T-helper 22 cell (primary cell): ENCODE data around the gene ATP10A.
"Not testable (repeated sequence)": the region's sequence is repeated elsewhere in the genome, so short reads cannot be mapped to it uniquely, and the experiment has no call there.

Source experiments
- DNase-seq: peaks from one replicate; pipeline ENCODE4 v3.0.0-alpha.2; 2020; ENCODE audit warnings: low read depth

ATP10A gene

DNA sequence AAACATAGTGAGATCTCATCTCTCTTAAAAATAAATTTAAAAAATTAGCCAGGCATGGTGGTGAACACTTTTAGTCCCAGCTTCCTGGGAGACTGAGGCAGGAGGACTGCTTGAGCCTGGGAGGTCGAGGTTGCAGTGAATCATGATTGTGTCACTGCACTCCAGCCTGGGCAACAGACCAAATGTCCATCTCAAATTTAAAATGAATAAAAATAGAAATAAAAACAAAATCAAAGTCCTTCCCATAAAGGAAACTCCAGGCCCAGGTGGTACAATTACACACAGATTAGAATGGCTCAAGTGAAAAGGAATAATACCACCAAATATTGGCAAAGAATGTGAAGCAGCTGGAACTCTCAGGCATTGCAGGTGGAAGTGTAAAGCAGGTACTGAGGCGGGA, 19.3 kb upstream of the ATP10A start:
- no peak for DNase-seq

DNA sequence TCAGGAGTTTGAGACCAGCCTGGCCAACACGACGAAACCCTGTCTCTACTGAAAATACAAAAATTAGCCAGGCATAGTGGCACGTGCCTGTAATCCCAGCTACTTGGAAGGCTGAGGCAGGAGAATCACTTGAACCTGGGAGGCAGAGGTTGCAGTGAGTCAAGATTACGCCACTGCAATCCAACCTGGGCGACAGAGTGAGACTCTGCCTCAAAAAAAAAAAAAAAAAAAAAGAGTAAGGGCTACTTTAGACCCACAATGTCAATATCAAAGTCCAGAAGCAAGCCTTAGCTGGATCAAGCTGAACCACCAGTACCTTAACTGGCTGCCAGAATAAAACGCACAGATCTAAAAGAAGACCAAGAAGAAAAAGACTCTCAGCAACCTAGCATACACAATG, 17.8 kb upstream of the ATP10A start:
- DNase-seq, result not testable (repeated sequence)

DNA sequence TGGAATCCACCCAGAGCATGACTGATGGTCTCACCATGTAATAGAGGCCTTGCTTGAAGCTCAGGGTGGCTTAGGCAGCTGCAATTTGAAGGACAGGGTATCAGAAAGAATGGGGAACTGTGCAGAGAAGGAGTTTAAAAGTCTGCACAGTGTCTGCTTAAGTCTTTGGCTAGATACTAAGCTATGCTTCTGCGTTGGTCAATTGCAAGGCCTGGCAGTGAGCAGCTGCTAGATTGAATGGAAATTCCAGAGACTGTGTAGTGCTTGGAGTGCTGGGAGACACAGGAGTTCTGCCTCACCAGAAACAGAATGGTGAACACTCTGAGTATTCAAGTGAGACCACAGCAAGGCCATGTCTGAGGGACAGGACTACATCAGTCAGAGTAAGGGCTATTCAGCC, 17.3 kb upstream of the ATP10A start:
- DNase-seq, result no peak

DNA sequence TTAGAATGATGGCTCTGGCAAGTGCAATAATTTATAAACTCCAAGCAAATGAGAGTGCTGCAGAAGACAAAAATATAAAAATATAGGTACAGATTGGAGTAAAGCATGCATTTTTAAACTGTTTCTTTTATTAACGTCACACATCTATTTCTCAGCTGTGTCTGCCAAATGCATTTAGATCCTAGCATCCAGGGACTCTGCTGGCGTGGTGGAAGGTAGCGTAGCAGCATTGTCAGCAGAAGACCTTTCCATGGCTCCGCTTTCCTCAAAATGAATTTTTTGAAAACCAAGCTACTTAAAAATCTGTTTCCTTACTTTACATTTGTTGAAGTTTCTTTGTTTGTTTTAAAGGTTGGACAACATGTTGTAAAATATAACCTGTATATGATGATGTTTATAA, 16.3 kb upstream of the ATP10A start:
- DNase-seq, result no peak

DNA sequence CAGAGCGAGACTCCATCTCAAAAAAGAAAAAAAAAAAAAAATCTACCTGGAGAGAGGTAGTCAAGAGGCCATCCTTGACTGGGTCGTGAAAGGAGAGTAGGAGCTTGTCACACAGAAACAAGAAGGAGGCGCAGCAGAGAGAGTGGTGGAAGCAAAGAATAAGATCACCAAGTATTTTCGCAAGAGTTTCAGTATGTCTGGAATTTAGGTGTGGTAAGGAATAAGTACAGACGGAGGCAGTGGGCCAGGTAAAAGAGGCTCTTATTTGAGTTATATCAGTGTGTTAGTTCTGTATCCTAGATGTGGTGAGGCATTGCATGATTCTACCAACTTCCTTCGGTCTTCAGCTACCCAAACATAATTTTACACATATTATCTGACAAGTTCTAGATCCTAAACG, 14.6 kb upstream of the ATP10A start:
- DNase-seq, result no peak

DNA sequence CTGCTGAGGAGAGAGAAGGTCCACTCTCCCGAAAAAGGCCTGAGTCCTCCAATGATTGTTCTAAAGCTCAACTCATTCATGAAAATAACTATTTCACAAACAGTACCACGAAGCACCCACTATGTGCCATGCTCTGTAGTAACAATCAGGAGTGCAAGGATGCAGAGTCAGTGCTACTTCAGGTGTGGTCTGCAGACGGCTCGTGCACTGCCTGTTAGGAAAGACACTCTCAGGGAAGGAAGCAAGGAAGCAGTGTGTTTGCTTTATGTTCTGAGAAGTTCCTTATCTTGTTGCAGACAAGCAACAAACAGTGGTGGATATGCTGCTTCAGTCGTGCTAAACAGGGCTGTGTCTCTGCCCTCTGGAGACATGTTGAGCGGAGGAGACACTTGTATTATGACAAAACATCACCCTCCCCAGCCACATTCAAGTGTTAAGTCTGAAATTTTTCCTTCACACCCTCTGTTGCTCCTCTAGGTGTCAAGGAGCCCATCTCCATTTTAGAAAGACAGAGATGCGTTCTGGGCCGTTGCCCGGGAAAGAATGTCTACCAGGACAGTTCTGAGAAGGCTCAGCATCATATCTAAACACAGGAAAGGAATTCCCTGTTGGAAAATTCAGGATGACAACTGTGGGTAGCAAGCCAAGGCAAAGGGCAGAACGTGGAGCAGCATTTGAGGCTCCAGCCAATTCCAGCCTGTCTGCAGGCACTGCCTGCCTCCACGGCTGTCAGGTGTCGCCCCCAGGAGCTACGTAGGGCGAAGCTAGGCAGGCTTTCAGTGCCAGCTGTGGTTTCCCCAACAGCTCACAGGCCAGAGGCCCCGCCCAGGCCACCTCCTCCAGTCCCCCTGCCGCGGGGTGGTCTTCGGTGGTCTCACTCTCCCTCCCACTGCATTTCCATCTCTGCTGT, 13.4 kb upstream of the ATP10A start:
- DNase-seq, result no peak

DNA sequence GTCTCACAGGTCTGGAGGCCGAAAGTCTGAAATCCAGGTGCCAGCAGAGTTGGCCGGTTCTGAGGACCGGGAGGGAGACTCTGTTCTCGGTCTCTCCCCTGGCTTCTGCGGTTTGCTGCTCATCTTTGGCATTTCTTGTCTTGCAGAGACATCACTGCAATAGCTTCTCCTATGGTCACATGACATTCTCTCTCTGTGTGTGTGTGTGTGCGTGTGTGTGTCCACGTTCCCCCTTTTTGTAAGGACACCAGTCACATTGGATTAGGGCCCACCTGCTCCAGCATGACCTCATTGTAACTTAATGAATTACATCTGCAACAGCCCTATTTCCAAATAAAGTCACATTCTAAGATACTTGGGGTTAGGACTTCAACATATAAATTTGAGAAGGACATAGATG, 12.4 kb upstream of the ATP10A start:
- DNase-seq, result no peak

DNA sequence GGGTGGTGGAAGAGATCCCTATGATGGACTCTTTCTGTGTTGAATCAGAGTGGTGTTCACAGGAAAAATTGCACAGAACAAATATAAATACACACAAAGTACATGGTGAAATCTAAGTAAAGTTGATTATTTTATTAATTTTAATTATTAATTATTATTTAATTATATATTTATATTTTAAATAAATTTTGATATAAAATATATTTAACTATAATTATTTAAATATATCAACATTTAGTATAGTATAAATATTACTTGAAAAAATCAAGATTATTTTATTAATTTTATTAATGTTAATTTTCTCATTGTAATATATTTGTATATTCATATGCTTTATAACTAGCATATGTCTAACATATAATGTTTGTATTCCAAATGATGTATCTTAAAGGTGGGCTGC, 11.3 kb upstream of the ATP10A start:
- no peak for DNase-seq

DNA sequence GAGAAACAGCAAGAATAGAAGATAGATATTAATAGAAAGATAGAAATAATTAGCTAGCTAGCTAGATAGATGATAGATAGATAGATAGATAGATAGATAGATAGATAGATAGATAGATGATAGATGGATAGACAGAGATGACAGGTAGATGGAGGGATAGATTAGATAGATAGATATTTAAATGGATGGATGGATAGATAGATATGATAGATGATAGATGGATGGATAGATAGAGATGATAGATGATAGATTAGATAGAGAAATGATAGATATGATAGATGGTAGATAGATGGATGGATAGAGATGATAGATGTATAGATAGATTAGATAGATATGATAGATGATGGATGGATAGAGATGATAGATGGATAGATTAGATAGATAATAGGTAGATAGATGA, 8.3 kb upstream of the ATP10A start:
- no peak for DNase-seq

DNA sequence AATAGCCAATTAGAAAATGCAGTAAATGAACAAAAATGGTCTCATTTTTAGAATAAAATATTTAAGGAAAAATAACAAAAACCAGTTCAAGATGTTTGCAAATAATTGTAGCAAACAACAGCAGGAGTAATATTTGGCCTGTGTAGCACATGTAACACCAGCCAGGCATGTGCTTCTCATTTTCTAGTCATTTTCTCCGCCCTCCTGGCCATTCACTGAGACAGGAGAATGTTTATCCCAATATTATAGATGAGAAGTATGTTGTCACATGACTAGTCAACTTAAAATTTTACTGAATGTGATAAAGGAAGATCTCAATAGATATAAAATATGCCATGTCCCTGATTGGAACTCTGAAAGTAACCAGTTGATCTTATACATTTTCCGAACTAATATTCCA, 7.8 kb upstream of the ATP10A start:
- no peak for DNase-seq

DNA sequence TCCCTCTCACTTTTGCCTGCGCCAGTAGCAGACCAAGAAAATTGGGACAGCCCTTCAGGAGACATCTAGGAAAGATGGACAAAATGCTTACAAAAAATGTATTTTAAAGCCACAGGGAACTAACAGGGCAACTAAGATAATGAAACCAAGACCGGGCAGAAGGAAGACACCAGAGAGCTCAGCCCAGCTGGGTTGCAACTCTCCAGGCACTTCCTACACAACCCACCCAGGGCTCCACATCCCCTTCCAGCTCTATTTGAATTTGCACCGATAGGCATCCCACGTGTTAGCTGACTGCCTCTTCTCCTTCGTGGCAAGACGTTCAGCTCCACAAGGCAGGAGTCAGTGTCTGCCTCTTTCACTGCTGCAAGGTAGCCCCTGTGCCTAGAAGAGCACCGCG, 6.6 kb upstream of the ATP10A start:
- no peak for DNase-seq

DNA sequence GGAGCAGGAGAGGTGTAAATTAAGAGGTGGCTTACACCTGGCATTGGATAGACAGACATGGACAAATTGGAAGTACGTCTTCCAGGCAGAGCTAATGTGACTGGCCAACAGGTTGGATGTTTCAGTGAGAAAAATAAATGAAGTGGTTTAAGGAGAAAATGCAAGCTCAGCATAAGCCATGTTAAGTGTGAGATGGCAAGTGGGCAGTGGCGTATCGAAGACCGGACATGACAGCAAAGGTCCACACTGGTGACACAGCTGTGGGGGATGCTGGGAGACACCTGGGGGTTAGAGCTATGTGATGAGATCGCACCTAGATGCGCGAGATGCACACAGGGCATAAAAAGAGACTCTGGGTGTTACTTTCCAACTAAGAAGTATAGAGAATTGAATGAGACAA, 3.7 kb upstream of the ATP10A start:
- no peak for DNase-seq

DNA sequence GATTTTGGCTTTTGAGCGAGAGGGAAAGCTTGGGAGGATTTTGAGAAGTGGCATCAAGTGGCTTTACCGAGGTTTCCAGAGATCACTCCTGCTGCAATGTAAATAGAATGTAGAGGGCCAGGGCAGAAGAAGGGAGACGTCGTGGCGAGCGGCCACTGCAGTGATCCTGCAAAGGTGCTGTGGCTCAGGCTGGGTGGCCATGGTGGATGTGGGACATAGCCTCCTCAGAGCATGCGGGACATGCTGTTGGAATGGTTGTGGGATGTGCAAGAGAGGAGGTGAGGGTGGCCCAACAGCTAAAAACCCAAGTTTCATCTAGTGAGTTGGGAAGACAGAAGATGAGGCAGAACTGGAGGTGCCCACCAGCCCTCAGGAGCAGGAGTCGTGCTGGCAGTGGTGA, 3.1 kb upstream of the ATP10A start:
- no peak for DNase-seq

DNA sequence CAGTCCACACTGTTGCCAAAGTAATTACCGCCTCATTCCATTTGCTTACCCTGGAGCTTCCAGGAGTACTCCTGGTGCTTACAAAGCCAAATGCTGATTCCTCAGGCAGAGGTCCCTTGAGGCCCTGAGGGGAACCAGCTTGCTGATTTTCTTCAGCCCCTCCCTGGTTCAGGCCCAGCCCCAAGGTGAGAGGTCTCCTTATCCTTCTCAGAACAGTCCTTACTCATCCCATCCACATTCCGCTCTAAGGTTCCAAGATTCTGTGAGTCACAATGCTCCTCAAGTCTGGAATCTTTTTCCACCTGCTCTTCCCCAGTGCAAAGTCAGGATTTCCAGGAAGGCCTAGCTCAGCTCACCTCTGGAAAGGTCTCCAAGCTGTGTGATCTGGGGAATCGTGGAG, 1.8 kb upstream of the ATP10A start:
- DNase-seq, result no peak

DNA sequence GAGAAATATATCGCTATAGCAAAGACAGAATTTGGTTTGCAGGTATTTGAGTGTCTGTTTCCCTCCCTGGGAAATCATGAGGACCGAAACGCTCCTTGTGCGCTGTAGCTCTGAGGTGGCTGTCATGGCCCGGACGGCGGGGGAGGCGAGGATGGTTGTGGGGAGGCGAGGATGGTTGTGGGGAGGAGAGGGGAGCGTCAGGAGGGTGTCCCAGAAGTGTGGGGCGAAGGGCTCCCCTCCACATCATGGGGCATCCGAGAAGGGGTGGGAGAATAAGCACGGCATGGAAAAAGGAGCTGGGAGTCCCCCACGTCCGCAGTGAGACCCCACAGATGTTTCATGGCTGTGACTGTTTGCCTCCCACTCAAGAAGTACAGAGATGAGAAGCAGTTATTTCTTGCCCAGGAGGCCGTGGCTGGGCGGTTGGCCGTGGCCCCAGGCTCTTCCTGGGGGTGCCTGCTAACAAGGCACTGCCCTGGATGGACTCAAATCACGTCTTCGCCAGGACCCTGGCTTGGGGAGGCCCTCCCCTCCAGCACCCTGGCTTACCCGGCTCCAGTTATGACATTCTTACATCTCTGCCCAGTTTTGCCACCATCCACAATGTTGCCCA, 947 bp upstream of the ATP10A start:
- DNase-seq, result no peak

DNA sequence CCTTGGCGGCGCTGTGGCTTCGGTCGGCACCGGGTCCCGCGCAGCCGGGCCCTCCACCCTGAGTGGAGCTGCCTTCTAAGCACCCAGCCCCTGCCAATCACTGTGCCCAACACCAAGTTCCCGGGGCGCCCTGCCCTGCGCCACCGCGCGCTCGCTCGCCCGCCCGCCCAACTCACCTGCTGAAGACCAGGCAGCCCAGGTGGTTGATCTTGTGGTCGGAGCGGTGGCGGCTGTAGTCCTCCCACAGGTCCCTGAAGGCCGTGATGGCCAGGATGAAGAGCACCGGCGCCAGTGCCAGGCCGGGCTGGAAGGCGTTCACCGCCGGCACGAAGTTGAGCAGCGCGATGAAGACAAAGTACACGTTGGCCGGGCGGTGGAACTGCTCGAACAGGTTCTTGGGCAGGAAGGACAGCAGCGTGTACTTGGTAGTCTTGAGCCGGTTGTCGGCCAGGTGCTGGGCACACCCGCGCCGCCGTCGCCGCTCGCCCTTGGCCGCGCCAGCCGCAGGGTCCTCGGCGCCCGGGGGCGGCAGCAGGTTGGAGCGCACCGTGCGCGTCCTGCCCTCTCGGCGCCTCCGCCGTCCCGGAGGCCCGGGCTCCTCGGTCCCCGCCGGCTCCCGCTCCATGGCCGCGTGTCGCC, 536 bp downstream of the ATP10A start:
- DNase-seq, result peak; percentile 7

DNA sequence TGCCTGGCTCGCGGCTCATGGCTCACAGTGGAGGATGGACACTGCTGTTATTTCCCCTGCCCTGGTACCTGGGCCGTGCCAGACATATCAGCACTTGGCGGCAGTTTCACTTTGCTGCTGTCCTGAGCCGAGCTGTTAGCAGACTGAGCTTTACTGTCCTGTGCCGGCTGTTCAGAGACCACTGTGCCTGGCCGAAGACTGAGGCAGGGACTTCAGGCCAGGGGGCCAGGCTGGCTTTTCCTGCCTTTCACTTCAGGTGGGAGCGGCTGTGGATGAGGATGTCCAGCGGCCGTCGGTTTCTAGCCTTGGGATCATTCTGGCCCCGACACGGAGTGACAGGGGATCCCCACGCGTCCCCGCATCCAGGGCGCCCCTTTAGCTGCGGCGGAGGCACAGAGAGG, 1.1 kb downstream of the ATP10A start:
- DNase-seq, result no peak

DNA sequence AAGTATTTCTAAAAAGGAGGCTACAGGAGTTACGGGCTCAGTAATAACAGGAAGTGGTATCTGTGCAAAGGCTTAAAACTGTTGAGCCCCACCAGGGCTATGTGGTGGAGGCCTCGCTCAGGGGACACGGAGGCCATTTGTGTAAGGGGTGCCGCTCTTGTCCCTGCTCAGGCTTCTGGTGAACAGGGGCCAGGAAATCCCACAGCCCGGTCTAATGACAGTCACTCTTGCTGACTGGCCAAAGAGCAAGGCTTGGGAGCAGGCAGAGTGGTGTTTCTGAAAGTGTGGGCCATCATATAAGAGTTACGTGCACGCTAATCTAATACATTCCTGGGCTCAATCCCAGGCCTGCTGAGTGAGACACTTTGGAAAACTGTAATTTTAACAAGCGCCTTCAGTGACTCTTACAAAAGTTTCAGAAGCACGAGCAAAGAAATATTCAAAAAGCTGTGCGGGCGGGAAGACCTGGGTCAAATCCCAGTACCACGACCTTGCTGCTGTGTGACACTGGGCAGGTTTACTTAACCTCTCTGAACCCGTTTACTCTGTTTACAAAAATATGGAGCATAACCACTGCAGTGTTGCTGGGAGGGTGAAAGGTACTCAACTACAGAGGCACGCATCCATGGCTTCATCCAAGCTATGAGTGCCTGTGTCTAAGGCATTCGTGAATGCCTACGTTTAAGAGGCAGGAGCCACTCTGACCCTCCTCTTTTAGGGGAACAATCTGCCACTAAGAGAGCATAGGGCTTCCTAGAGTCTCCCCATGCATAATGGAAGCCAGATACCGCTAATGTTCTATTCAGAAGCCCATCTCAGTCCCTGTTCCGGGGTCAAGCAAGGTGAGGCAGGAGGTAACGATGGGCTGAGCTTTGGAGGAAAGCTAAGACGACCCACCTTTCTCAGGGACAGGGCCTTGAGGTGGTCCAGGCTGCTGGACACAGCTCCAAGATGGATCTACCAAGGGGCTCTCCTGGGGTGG, 2.0 kb downstream of the ATP10A start:
- DNase-seq, result no peak

DNA sequence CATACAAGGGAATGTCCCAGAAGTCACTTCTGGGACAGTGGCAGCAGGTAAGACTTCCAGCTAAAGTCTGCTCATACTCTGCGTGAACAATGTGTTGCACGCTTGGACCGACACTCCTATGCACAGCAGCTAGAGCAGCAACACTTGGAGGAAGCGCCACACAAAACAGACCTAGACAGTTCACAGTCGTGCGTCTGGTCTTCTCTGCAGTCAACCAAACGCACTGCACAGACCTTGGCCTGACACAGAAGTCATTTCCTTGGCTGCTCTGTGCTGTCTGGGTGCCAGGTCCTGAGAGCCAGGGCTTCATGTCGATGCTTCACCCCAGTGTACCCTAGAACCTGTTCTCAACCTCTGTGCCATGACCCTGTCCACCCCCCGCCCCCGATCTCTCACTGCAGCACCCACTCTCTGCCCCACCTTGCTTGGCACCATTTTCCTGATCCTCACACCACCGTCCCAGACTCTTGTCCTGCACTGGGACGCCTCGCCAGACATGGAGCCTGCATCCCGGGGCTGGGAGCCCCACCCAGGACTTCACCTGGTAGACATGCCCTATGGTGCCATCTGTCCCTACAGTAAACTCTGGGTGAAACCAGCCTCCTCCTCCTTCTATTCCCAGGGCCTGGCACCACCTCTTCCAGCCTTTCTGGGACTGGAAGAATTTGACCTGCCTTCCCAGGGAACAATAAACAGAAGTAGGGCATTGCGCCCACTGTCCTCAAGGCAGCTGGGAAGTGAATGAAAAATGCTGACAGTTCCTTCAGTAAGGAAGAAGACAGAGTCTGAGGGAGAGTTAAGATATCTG, 3.1 kb downstream of the ATP10A start:
- peak; percentile 12 for DNase-seq

DNA sequence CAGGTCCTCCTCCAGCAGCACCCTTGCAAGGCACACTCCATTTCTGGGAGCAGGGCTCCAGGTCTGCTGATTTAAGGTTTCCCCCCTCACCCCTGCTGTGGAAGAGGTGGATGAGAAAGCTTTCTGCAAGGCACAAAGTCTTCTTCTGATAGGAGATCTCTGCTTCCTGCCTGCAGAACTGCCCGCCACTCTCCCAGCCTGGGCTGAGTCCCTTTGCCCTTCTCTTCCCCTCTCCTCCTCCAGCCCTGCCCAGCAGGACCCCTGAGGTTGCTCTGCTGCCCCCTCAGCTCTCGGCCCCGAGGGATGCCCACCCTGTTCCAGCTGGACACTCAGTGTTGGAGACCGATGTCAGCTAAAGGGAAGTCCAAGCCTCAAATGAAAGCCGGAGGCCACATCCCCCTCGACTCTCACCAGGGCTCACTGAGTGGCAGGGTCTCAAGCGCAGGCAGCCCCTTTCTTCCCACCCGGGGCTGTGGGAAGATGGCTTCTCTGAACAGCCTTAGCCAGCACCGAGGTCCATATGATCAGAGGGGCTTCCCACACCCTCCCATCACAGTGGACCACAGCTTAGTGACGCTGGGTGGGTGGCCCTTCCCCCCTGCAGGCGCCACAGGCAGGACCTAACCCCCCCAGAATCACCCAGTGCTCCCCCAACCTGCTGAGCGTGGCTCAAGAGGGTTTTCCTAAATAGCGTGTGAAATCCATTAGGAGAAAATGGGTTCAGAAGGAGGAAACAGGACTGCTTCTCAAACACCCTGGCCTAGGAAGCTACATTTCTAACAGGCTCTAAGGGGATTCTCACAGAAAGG, 4.0 kb downstream of the ATP10A start:
- DNase-seq, result no peak
